ENCODE data around the gene MTA2. TPM values are rescaled to one million over a fixed set of nuclear protein-coding genes. Genes with fewer than 3 reads are reported as not detected.

Gene MTA2
- total RNA-seq, 1 donor from 2014 or later = 172 TPM

GRCh38 chr11:62608776-62609175 lies 7.1 kb upstream of the MTA2 start:
- peaks cover 7% of the 10 kb centered on the region for H3K9me3 Mint-ChIP-seq (ENCODE audit: unreplicated experiment)
- peaks cover 12% of the 10 kb centered on the region for H3K27me3 Mint-ChIP-seq (ENCODE audit: unreplicated experiment)
- peaks cover under 1% of the 10 kb centered on the region for H3K36me3 Mint-ChIP-seq (ENCODE audit: unreplicated experiment)
- no peak overlapping the region for H3K4me3 Mint-ChIP-seq (ENCODE audit: unreplicated experiment)
- no peak for TF ChIP-seq CTCF (IDR thresholded peaks at IDR 0.05; ENCODE audit: partially characterized antibody, unreplicated experiment)
- no peak overlapping the region for H3K27ac Mint-ChIP-seq (ENCODE audit: unreplicated experiment)
- DNase-seq = no peak
- peaks cover 4% of the 10 kb centered on the region for H3K4me1 Mint-ChIP-seq (ENCODE audit: low read depth, unreplicated experiment)

- H3K27me3 Mint-ChIP-seq (ENCODE audit: unreplicated experiment) = peaks cover 22% of the 10 kb centered on the region
- no peak overlapping the region for H3K27ac Mint-ChIP-seq (ENCODE audit: unreplicated experiment)
- peaks cover 13% of the 10 kb centered on the region for H3K9me3 Mint-ChIP-seq (ENCODE audit: unreplicated experiment)
- no peak for DNase-seq
- H3K4me1 Mint-ChIP-seq (ENCODE audit: low read depth, unreplicated experiment) = peaks cover 8% of the 10 kb centered on the region
- H3K36me3 Mint-ChIP-seq (ENCODE audit: unreplicated experiment) = peaks cover 8% of the 10 kb centered on the region
- TF ChIP-seq CTCF (IDR thresholded peaks at IDR 0.05; ENCODE audit: partially characterized antibody, unreplicated experiment) = no peak
- no peak overlapping the region for H3K4me3 Mint-ChIP-seq (ENCODE audit: unreplicated experiment)
Measured at GRCh38 chr11:62607714-62608113, 6.0 kb upstream of the MTA2 start.

- Mint-ChIP-seq H3K9me3 (ENCODE audit: unreplicated experiment) (peaks cover 12% of the 10 kb centered on the region), H3K36me3 (ENCODE audit: unreplicated experiment) (peaks cover 8% of the 10 kb centered on the region), H3K27ac (ENCODE audit: unreplicated experiment) (no peak overlapping the region), H3K4me1 (ENCODE audit: low read depth, unreplicated experiment) (peaks cover 4% of the 10 kb centered on the region), H3K4me3 (ENCODE audit: unreplicated experiment) (no peak overlapping the region), H3K27me3 (ENCODE audit: unreplicated experiment) (peaks cover 21% of the 10 kb centered on the region)
- TF ChIP-seq CTCF (IDR thresholded peaks at IDR 0.05; ENCODE audit: partially characterized antibody, unreplicated experiment) = no peak
- DNase-seq = no peak
Measured at GRCh38 chr11:62605902-62606301, 4.2 kb upstream of the MTA2 start.

GRCh38 chr11:62605467-62605866 lies 3.8 kb upstream of the MTA2 start:
- no peak for TF ChIP-seq CTCF (IDR thresholded peaks at IDR 0.05; ENCODE audit: partially characterized antibody, unreplicated experiment)
- H3K36me3 Mint-ChIP-seq (ENCODE audit: unreplicated experiment) = peaks cover 8% of the 10 kb centered on the region
- DNase-seq = no peak
- peaks cover 13% of the 10 kb centered on the region for H3K9me3 Mint-ChIP-seq (ENCODE audit: unreplicated experiment)
- peaks cover 4% of the 10 kb centered on the region for H3K4me1 Mint-ChIP-seq (ENCODE audit: low read depth, unreplicated experiment)
- peaks cover 21% of the 10 kb centered on the region for H3K27me3 Mint-ChIP-seq (ENCODE audit: unreplicated experiment)
- no peak overlapping the region for H3K27ac Mint-ChIP-seq (ENCODE audit: unreplicated experiment)
- H3K4me3 Mint-ChIP-seq (ENCODE audit: unreplicated experiment) = no peak overlapping the region

GRCh38 chr11:62604460-62605120 lies 2.9 kb upstream of the MTA2 start:
- Mint-ChIP-seq H3K27me3 (ENCODE audit: unreplicated experiment) (peaks cover 21% of the 10 kb centered on the region), H3K4me3 (ENCODE audit: unreplicated experiment) (no peak overlapping the region), H3K4me1 (ENCODE audit: low read depth, unreplicated experiment) (peaks cover 12% of the 10 kb centered on the region), H3K9me3 (ENCODE audit: unreplicated experiment) (peaks cover 20% of the 10 kb centered on the region), H3K36me3 (ENCODE audit: unreplicated experiment) (peaks cover 8% of the 10 kb centered on the region), H3K27ac (ENCODE audit: unreplicated experiment) (no peak overlapping the region)
- DNase-seq = no peak
- no peak for TF ChIP-seq CTCF (IDR thresholded peaks at IDR 0.05; ENCODE audit: partially characterized antibody, unreplicated experiment)

Measured in glutamatergic neuron (in vitro differentiated cells).